H9 (cell line): ENCODE data around the gene NME8. TPM values are rescaled to one million over a fixed set of nuclear protein-coding genes. Genes with fewer than 3 reads are reported as not detected.

Experiments used
- DNase-seq: peaks from one replicate; pipeline ENCODE4 v3.0.0-alpha.2; 2017
- H2AFZ ChIP-seq: one replicate; pipeline ENCODE4 v1.6.1; 2013; ENCODE audit warnings: mild to moderate bottlenecking, low read length, control low read depth, moderate library complexity
- H2AK5ac ChIP-seq: 2 replicates; pipeline ENCODE4 v1.6.1; 2013; ENCODE audit warnings: low read length, control low read depth, mixed read lengths; ENCODE audit not compliant: insufficient read length
- H2BK120ac ChIP-seq: one replicate; pipeline ENCODE4 v1.6.1; 2013; ENCODE audit warnings: low read depth, mild to moderate bottlenecking, low read length, control low read depth, inconsistent platforms; ENCODE audit not compliant: poor library complexity, severe bottlenecking
- H2BK12ac ChIP-seq: 2 replicates; pipeline ENCODE4 v1.6.1; 2013; ENCODE audit warnings: low read length, control low read depth, mixed read lengths, low read depth; ENCODE audit not compliant: insufficient read length
- H2BK15ac ChIP-seq: 2 replicates; pipeline ENCODE4 v1.6.1; 2013; ENCODE audit warnings: low read depth, low read length, control low read depth
- H2BK20ac ChIP-seq: one replicate; pipeline ENCODE4 v1.6.1; 2013; ENCODE audit warnings: low read depth, mild to moderate bottlenecking, low read length, control low read depth, inconsistent platforms; ENCODE audit not compliant: poor library complexity, severe bottlenecking
- H2BK5ac ChIP-seq: 2 replicates; pipeline ENCODE4 v1.6.1; 2013; ENCODE audit warnings: low read length, control low read depth, mixed read lengths; ENCODE audit not compliant: insufficient read length
- H3K14ac ChIP-seq: 2 replicates; pipeline ENCODE4 v1.6.1; 2013; ENCODE audit warnings: low read length, control low read depth; ENCODE audit not compliant: insufficient read depth
- H3K18ac ChIP-seq: 2 replicates; pipeline ENCODE4 v1.6.1; 2013; ENCODE audit warnings: low read depth, mild to moderate bottlenecking, mixed read lengths, low read length, control low read depth; ENCODE audit not compliant: insufficient read length
- H3K23ac ChIP-seq: 2 replicates; pipeline ENCODE4 v1.6.1; 2013; ENCODE audit warnings: low read length, control low read depth, mixed read lengths, low read depth; ENCODE audit not compliant: insufficient read length
- H3K23me2 ChIP-seq: 2 replicates; pipeline ENCODE4 v1.6.1; 2013; ENCODE audit warnings: low read depth, mild to moderate bottlenecking, mixed read lengths, low read length, control low read depth; ENCODE audit not compliant: insufficient read length, poor library complexity, severe bottlenecking
- H3K27ac ChIP-seq: 2 replicates; pipeline ENCODE4 v1.5.1; 2013; ENCODE audit warnings: low read length, control low read depth, mixed read lengths, low read depth; ENCODE audit not compliant: insufficient read length
- H3K27me3 ChIP-seq: 2 replicates; pipeline ENCODE4 v1.6.1; 2013; ENCODE audit warnings: low read length, control low read depth, inconsistent platforms; ENCODE audit not compliant: insufficient read depth
- H3K4ac ChIP-seq: 2 replicates; pipeline ENCODE4 v1.6.1; 2013; ENCODE audit warnings: low read depth, mild to moderate bottlenecking, control low read depth, inconsistent platforms, low read length, moderate library complexity
- H3K4me1 ChIP-seq: 2 replicates; pipeline ENCODE4 v1.6.1; 2013; ENCODE audit warnings: low read length, control low read depth, inconsistent platforms; ENCODE audit not compliant: insufficient read depth
- H3K4me2 ChIP-seq: 2 replicates; pipeline ENCODE4 v1.6.1; 2013; ENCODE audit warnings: low read length, control low read depth, mixed read lengths; ENCODE audit not compliant: insufficient read length, insufficient read depth
- H3K56ac ChIP-seq: 2 replicates; pipeline ENCODE4 v1.6.1; 2013; ENCODE audit warnings: low read depth, mild to moderate bottlenecking, mixed read lengths, low read length, control low read depth; ENCODE audit not compliant: insufficient read length
- H3K79me1 ChIP-seq: 2 replicates; pipeline ENCODE4 v1.6.1; 2013; ENCODE audit warnings: low read depth, mild to moderate bottlenecking, moderate library complexity, low read length, control low read depth, inconsistent platforms; ENCODE audit not compliant: insufficient read depth, poor library complexity, severe bottlenecking
- H3K79me2 ChIP-seq: 2 replicates; pipeline ENCODE4 v1.6.1; 2013; ENCODE audit warnings: low read length, control low read depth, inconsistent platforms; ENCODE audit not compliant: insufficient read depth
- H3K9ac ChIP-seq: 2 replicates; pipeline ENCODE4 v1.6.1; 2013; ENCODE audit warnings: low read length, control low read depth, mixed read lengths; ENCODE audit not compliant: insufficient read length; ENCODE audit errors: extremely low read depth
- H3K9me3 ChIP-seq: one replicate; pipeline ENCODE4 v1.6.1; 2013; ENCODE audit warnings: low read depth, low read length, inconsistent platforms; ENCODE audit not compliant: control insufficient read depth
- H3T11ph ChIP-seq: one replicate; pipeline ENCODE4 v1.6.1; 2013; ENCODE audit warnings: mild to moderate bottlenecking, low read length, control low read depth, inconsistent platforms
- H4K20me1 ChIP-seq: one replicate; pipeline ENCODE4 v1.6.1; 2013; ENCODE audit not compliant: control insufficient read depth, insufficient read length, insufficient read depth
- H4K5ac ChIP-seq: 2 replicates; pipeline ENCODE4 v1.6.1; 2013; ENCODE audit warnings: low read depth, mild to moderate bottlenecking, mixed read lengths, low read length, control low read depth; ENCODE audit not compliant: insufficient read length
- H4K8ac ChIP-seq: replicated peaks from 2 replicates; pipeline ENCODE4 v1.6.1; 2013; ENCODE audit warnings: low read length, control low read depth, mixed read lengths, low read depth; ENCODE audit not compliant: insufficient read length
- H4K91ac ChIP-seq: 2 replicates; pipeline ENCODE4 v1.6.1; 2013; ENCODE audit warnings: low read depth, mild to moderate bottlenecking, moderate library complexity, mixed read lengths, low read length, control low read depth; ENCODE audit not compliant: insufficient read length
- H3K27ac Mint-ChIP-seq, 3 experiments: 2 replicates in 2 of 3; 3 replicates in 1 of 3; pipeline ENCODE4 v1.8.0; 2020 to 2021; ENCODE audit warnings: mixed read lengths in 3 of 3, mild to moderate bottlenecking in 1 of 3, moderate library complexity in 1 of 3
- H3K27me3 Mint-ChIP-seq: 2 replicates; pipeline ENCODE4 v1.8.0; 2021; ENCODE audit warnings: low read depth, mild to moderate bottlenecking, moderate library complexity, mixed read lengths
- H3K36me3 Mint-ChIP-seq, 3 experiments: 2 replicates in 2 of 3; 3 replicates in 1 of 3; pipeline ENCODE4 v1.8.0; 2020 to 2021; ENCODE audit warnings: low read depth in 3 of 3, mixed read lengths in 3 of 3; ENCODE audit not compliant: insufficient read depth in 1 of 3
- H3K4me1 Mint-ChIP-seq, 2 experiments: 2 replicates each; pipeline ENCODE4 v1.8.0; 2020; ENCODE audit warnings: mixed read lengths in 2 of 2
- H3K4me3 Mint-ChIP-seq, 2 experiments: 2 replicates in 1 of 2; 3 replicates in 1 of 2; pipeline ENCODE4 v1.8.0; 2020 to 2021; ENCODE audit warnings: mild to moderate bottlenecking in 2 of 2, mixed read lengths in 2 of 2, moderate library complexity in 1 of 2
- H3K9me3 Mint-ChIP-seq, 2 experiments: 2 replicates in 1 of 2; 3 replicates in 1 of 2; pipeline ENCODE4 v1.8.0; 2020; ENCODE audit warnings: mild to moderate bottlenecking in 2 of 2, mixed read lengths in 2 of 2, moderate library complexity in 1 of 2
- WGBS: extraction: QIAGEN DNeasy Blood & Tissue Kit; methylation state at CpG from one replicate; pipeline ENCODE4 v1.1.7; 2013; ENCODE audit warnings: missing lambda C conversion rate, low lambda C conversion rate, mixed read lengths; ENCODE audit not compliant: insufficient read length; ENCODE audit errors: extremely low coverage; 5-methylcytosine and 5-hydroxymethylcytosine counted together
- total RNA-seq: library from RNA; stranded (reverse); gene quantifications from 2 replicates; pipeline ENCODE4 v1.2.1, GENCODE V29; 2021
- TF ChIP-seq, protein P1 (sequence below): fragments of 200-600 bp; sonication (generic); conservative IDR thresholded peaks from 3 replicates; pipeline ENCODE4 v1.8.0; 2021; ENCODE audit warnings: antibody characterized with exemption, mild to moderate bottlenecking

The NME8 gene
- total RNA-seq, 1 experiment from 2014 or later: 0.33 TPM

DNA sequence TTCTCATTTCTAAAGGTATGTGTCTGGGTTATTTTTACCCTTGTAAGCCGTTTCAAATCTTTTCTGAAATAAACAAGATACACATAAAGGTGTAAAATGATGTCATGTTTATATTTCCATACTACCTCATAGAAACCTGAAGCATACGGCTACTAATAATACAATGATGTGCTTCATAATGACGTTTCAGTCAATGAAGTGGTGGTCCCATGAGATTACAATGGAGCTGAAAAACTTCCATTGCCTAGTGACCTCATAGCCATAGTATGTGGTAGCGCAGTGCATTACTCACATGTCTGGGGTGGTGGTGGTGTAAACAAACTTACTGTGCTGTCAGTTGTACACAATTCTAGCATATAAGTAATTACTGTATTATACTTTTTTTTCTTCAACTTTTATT lies 96.9 kb downstream of the NME8 start:
- H2BK5ac ChIP-seq: no peak overlapping the region
- no peak overlapping the region for H3K18ac ChIP-seq
- H3K14ac ChIP-seq: no peak overlapping the region
- no peak for DNase-seq
- no peak overlapping the region for H4K91ac ChIP-seq
- TF ChIP-seq, protein P1, sequence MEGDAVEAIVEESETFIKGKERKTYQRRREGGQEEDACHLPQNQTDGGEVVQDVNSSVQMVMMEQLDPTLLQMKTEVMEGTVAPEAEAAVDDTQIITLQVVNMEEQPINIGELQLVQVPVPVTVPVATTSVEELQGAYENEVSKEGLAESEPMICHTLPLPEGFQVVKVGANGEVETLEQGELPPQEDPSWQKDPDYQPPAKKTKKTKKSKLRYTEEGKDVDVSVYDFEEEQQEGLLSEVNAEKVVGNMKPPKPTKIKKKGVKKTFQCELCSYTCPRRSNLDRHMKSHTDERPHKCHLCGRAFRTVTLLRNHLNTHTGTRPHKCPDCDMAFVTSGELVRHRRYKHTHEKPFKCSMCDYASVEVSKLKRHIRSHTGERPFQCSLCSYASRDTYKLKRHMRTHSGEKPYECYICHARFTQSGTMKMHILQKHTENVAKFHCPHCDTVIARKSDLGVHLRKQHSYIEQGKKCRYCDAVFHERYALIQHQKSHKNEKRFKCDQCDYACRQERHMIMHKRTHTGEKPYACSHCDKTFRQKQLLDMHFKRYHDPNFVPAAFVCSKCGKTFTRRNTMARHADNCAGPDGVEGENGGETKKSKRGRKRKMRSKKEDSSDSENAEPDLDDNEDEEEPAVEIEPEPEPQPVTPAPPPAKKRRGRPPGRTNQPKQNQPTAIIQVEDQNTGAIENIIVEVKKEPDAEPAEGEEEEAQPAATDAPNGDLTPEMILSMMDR: no peak
- no peaks in the 10 kb centered on the region for H3K9me3 ChIP-seq
- no peaks in the 10 kb centered on the region for H3K79me2 ChIP-seq
- H3K79me1 ChIP-seq: no peaks in the 10 kb centered on the region
- H3K36me3 Mint-ChIP-seq: no peaks in the 10 kb centered on the region
- no peak overlapping the region for H3K9ac ChIP-seq
- H3K23ac ChIP-seq: no peak overlapping the region
- no peaks in the 10 kb centered on the region for H3K9me3 Mint-ChIP-seq
- H3K27ac Mint-ChIP-seq: no peak overlapping the region
- no peak overlapping the region for H2BK15ac ChIP-seq
- WGBS: no CpG with 5 or more reads among the region's 4 CpGs
- no peak overlapping the region for H2AK5ac ChIP-seq
- no peak overlapping the region for H4K8ac ChIP-seq
- H3K27me3 Mint-ChIP-seq: no peaks in the 10 kb centered on the region
- no peak overlapping the region for H2BK12ac ChIP-seq
- no peak overlapping the region for H2BK120ac ChIP-seq
- H3K4ac ChIP-seq: no peak overlapping the region
- H3T11ph ChIP-seq: no peak overlapping the region
- no peak overlapping the region for H3K4me2 ChIP-seq
- no peaks in the 10 kb centered on the region for H4K20me1 ChIP-seq
- H3K4me1 Mint-ChIP-seq: peaks cover 13 to 14% of the 10 kb centered on the region in 2 experiments
- H3K4me1 ChIP-seq: no peaks in the 10 kb centered on the region
- no peak overlapping the region for H4K5ac ChIP-seq
- H3K56ac ChIP-seq: no peak overlapping the region
- H3K27me3 ChIP-seq: no peaks in the 10 kb centered on the region
- no peaks in the 10 kb centered on the region for H3K23me2 ChIP-seq
- H2BK20ac ChIP-seq: no peak overlapping the region
- no peak overlapping the region for H2AFZ ChIP-seq
- no peak overlapping the region for H3K27ac ChIP-seq
- no peak overlapping the region for H3K4me3 Mint-ChIP-seq
